Transverse colon (tissue), 4 donors: ENCODE measurements around the gene IRX6. TPM values are rescaled to one million over a fixed set of nuclear protein-coding genes. Genes with fewer than 3 reads are reported as not detected.

Experiments used
- DNase-seq: peaks from one replicate; pipeline ENCODE4 v3.0.0-alpha.2; 2019
- H3K27ac ChIP-seq, 4 donors: fragments of 200-600 bp; sonication (generic); 2 replicates each; pipeline ENCODE4 v1.5.1; 2016 to 2018; ENCODE audit warnings: inconsistent platforms in 4 of 4
- H3K27me3 ChIP-seq: fragments of 200-600 bp; sonication (generic); 2 replicates; pipeline ENCODE4 v1.5.1; 2017; ENCODE audit warnings: inconsistent platforms
- H3K36me3 ChIP-seq, 4 donors: fragments of 200-600 bp; sonication (generic); 2 replicates each; pipeline ENCODE4 v1.5.1; 2017 to 2019; ENCODE audit warnings: inconsistent platforms in 4 of 4
- H3K4me1 ChIP-seq, 4 donors: fragments of 200-600 bp; sonication (generic); 2 replicates each; pipeline ENCODE4 v1.5.1; 2017 to 2020; ENCODE audit warnings: inconsistent platforms in 4 of 4
- H3K4me3 ChIP-seq, 4 donors: fragments of 200-600 bp; sonication (generic); 1 replicate in 1 of 4; 2 replicates in 3 of 4; pipeline versions ENCODE4 v1.5.1 to v1.6.1; 2017 to 2019; ENCODE audit warnings: inconsistent platforms in 4 of 4
- H3K9me3 ChIP-seq, 2 donors: fragments of 200-600 bp; sonication (generic); 2 replicates each; pipeline ENCODE4 v1.5.1; 2017 to 2019; ENCODE audit warnings: inconsistent platforms in 2 of 2
- EP300 ChIP-seq: sonication (generic); formaldehyde crosslinking; IDR thresholded peaks from one replicate; pipeline ENCODE4 v1.6.1; 2017; ENCODE audit warnings: antibody characterized with exemption, low read depth
- POLR2A ChIP-seq: fragments of 450-650 bp; IDR thresholded peaks from one replicate; pipeline ENCODE4 v1.6.1; 2016; ENCODE audit warnings: antibody characterized with exemption, mild to moderate bottlenecking, moderate library complexity
- POLR2AphosphoS5 ChIP-seq, 3 donors: sonication (generic); formaldehyde crosslinking; IDR thresholded peaks; one replicate each; pipeline ENCODE4 v1.6.1; 2016; ENCODE audit warnings: antibody characterized with exemption in 3 of 3
- WGBS, 2 donors: methylation state at CpG; one replicate each; pipeline ENCODE4 v1.1.5; 2018; ENCODE audit warnings: low coverage in 1 of 2; 5-methylcytosine and 5-hydroxymethylcytosine counted together
- in situ Hi-C, 4 donors: fragments of 200-750 bp; cut with MboI; loops; one replicate each; pipeline versions ENCODE4 v1.15.0 to v1.15.1; 2017; ENCODE audit warnings: low sequenced_read_pairs in 3 of 4, low pct_ligation_motif_present in 1 of 4, low pct_unique_long_range_greater_than_20kb in 1 of 4
- intact Hi-C: fragments of 100-400 bp; cut with DNase I; formaldehyde crosslinking; loops from one replicate; pipeline ENCODE4 v1.15.1; 2023; ENCODE audit warnings: low total_unique reads
- total RNA-seq, 4 donors: library from RNA; depleted of rRNA; stranded (reverse); fragments of >200 nt; gene quantifications; one replicate each; pipeline ENCODE4 v1.1.0, GENCODE V29; 2016
- TF ChIP-seq, protein P1 (sequence below), 5 experiments: fragments of 200-600 bp in 3 of 5; fragments of 450-650 bp in 2 of 5; sonication (generic) in 3 of 5; IDR thresholded peaks; 1 replicate in 2 of 5; 2 replicates in 3 of 5; pipeline ENCODE4 v1.5.1; 2016 to 2017; ENCODE audit warnings: antibody characterized with exemption in 5 of 5, inconsistent platforms in 3 of 5, mild to moderate bottlenecking in 2 of 5, moderate library complexity in 1 of 5

The IRX6 gene
- total RNA-seq, 4 donors from 2014 or later = 1.1 TPM; not detected in 3

- intact Hi-C loops = no loop called here
- Histone ChIP-seq H3K4me3 (no peak overlapping the region), H3K27ac (no peak overlapping the region), H3K27me3 (peaks cover 6% of the 10 kb centered on the region), H3K4me1 (no peaks in the 10 kb centered on the region), H3K36me3 (no peaks in the 10 kb centered on the region), H3K9me3 (no peaks in the 10 kb centered on the region)
- in situ Hi-C loops = no loop called here
- WGBS, 2 donors = 55 to 66% methylated on average over 1 of the region's 1 CpG
- no peak for DNase-seq
- no peak for TF ChIP-seq POLR2A
- TF ChIP-seq POLR2AphosphoS5 (IDR thresholded peaks at IDR 0.05) = no peak
- no peak for TF ChIP-seq EP300
- TF ChIP-seq, protein P1, sequence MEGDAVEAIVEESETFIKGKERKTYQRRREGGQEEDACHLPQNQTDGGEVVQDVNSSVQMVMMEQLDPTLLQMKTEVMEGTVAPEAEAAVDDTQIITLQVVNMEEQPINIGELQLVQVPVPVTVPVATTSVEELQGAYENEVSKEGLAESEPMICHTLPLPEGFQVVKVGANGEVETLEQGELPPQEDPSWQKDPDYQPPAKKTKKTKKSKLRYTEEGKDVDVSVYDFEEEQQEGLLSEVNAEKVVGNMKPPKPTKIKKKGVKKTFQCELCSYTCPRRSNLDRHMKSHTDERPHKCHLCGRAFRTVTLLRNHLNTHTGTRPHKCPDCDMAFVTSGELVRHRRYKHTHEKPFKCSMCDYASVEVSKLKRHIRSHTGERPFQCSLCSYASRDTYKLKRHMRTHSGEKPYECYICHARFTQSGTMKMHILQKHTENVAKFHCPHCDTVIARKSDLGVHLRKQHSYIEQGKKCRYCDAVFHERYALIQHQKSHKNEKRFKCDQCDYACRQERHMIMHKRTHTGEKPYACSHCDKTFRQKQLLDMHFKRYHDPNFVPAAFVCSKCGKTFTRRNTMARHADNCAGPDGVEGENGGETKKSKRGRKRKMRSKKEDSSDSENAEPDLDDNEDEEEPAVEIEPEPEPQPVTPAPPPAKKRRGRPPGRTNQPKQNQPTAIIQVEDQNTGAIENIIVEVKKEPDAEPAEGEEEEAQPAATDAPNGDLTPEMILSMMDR (IDR thresholded peaks at IDR 0.05) = no peak
These were observed 46.5 kb upstream of the IRX6 start for GRCh38 chr16:55277536-55277935.

GRCh38 chr16:55279598-55279997, 44.4 kb upstream of the IRX6 start:
- intact Hi-C loops (no loop called here), in situ Hi-C loops (no loop called here)
- Histone ChIP-seq H3K9me3 (no peaks in the 10 kb centered on the region), H3K27ac (no peak overlapping the region), H3K36me3 (no peaks in the 10 kb centered on the region), H3K4me3 (no peak overlapping the region), H3K4me1 (no peaks in the 10 kb centered on the region), H3K27me3 (peaks cover 22% of the 10 kb centered on the region)
- no peak for DNase-seq
- TF ChIP-seq POLR2A (no peak), EP300 (no peak), POLR2AphosphoS5 (IDR thresholded peaks at IDR 0.05) (no peak)
- TF ChIP-seq, protein P1 (IDR thresholded peaks at IDR 0.05) = no peak
- 89 to 90% methylated on average over 3 to 6 of the region's 6 CpGs for WGBS, 2 donors

- Histone ChIP-seq H3K36me3 (no peaks in the 10 kb centered on the region), H3K27ac (no peak overlapping the region), H3K27me3 (peaks cover 27% of the 10 kb centered on the region), H3K4me3 (no peak overlapping the region), H3K9me3 (no peaks in the 10 kb centered on the region), H3K4me1 (no peaks in the 10 kb centered on the region)
- WGBS, 2 donors = 33 to 46% methylated on average over 1 to 4 of the region's 4 CpGs
- in situ Hi-C loops = no loop called here
- intact Hi-C loops = no loop called here
- no peak for DNase-seq
- TF ChIP-seq POLR2AphosphoS5 (IDR thresholded peaks at IDR 0.05) = no peak
- TF ChIP-seq EP300 = no peak
- TF ChIP-seq, protein P1 (IDR thresholded peaks at IDR 0.05) = no peak
- TF ChIP-seq POLR2A = no peak
These were observed 43.4 kb upstream of the IRX6 start for GRCh38 chr16:55280587-55280986.

DNA sequence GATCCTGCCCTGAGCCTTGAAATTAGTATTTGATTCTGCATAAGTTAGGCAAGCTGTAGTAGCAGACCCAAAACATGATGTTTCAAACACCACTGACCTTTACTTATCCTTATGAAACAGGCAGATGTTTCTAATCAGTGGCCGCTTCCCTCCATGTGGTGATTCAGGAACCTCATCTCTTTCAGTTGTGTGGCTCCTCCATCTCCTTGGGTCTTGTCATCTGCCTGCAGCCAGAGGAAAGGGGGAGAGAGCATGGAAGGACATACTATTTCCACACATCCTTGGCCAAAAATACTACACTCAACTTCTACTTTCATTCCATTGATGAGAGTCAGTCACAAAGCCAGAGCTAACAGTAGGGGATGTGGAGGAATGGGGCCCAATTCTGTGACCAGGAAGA, 41.6 kb upstream of the IRX6 start:
- Histone ChIP-seq H3K4me1 (no peaks in the 10 kb centered on the region), H3K27ac (no peak overlapping the region), H3K36me3 (no peaks in the 10 kb centered on the region), H3K9me3 (no peaks in the 10 kb centered on the region), H3K4me3 (no peak overlapping the region), H3K27me3 (peaks cover 27% of the 10 kb centered on the region)
- intact Hi-C loops = no loop called here
- WGBS, 2 donors = 46 to 71% methylated on average over 1 of the region's 1 CpG
- no peak for DNase-seq
- TF ChIP-seq, protein P1 (IDR thresholded peaks at IDR 0.05) = no peak
- TF ChIP-seq POLR2AphosphoS5 (IDR thresholded peaks at IDR 0.05) = no peak
- no peak for TF ChIP-seq EP300
- no peak for TF ChIP-seq POLR2A
- in situ Hi-C loops = no loop called here
